Heart left ventricle (tissue), 13 donors: ENCODE measurements around the gene PNPLA1.

Experiments
- POLR2A ChIP-seq, 2 donors: fragments of 450-650 bp; IDR thresholded peaks; one replicate each; pipeline ENCODE4 v1.6.1; 2017; ENCODE audit warnings: antibody characterized with exemption in 2 of 2, mild to moderate bottlenecking in 2 of 2, moderate library complexity in 2 of 2
- TF ChIP-seq, protein P1 (sequence below), 12 donors: fragments of 200-600 bp; sonication (generic) in 4 of 12; IDR thresholded peaks; one replicate each; pipeline versions ENCODE4 v1.5.0 to v1.8.0; 2018 to 2022; ENCODE audit warnings: antibody characterized with exemption in 12 of 12, mild to moderate bottlenecking in 5 of 12
- donor health status: ischemic (EF 13 %, LVEDD 7.1; RV severe dilation, severe dysfunction).
- donor health status: DM: no; HTN: yes; CAD: no.
- donor health status: DM: no; HTN: no; CAD: no.
- donor health status: ischemic (EF 25% LVEDD 6.9; RV normal size, moderate dysfunction).
- donor health status: ischemic (EF 25% LVEDD 5.7; RV mildly dilated, moderate dysfunction).
- donor health status: ischemic (EF 35%, LVEDD 5.7; RV mildly dilated, moderate dysfunction).
- donor health status: nonischemic (EF 11% LVEDD 7.7; RV severe dilation, severe dysfunction).
- donor health status: DM: yes; HTN: yes; CAD: no.
- donor health status: PGD.
- donor health status: ischemic (EF 29% LVEDD 5.4; RV normal size, mild dysfunction).
- donor health status: nonischemic (EF 23%, LVEDD 6.1; RV moderate dilation, normal function).

DNA sequence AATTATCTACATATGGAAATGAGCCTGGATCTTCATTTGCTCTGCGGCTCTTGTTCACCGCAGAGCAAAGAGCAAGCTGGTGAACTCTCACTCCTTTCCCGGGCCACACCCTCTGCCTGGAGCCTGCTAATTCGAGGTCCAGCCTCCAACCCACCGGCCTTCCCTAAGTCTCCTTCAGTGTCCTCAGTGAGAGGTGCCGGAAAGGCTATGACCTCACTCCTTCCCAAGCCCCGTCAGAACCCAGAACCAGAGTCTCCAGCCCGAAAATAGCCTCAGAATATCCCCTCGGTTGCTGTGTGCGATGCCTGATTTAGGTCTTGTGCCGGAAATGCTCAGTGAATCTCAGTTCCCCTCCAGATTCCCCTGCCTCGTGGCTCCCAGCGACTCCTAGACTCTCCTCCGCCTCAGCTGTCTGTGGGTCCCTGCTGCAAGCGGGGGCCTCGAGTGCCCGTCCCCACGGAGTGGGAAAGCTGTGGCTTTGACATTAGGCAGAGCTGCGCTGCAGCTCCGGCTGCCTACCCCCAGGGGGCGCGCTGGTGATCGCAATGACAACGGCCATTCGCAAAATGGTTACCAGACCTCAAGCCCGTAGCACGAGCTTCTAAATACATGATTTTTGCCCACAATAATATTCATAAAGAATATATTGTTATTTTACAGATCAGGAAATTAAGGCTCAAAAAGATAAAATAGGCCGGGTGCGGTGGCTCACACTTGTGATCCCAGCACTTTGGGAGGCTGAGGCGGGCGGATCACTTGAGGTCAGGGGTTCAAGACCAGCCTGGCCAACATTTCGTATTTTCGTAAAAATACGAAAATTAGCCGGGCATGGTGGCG lies 71.0 kb downstream of the PNPLA1 start:
- TF ChIP-seq POLR2A (IDR thresholded peaks at IDR 0.05): no peak
- TF ChIP-seq, protein P1, sequence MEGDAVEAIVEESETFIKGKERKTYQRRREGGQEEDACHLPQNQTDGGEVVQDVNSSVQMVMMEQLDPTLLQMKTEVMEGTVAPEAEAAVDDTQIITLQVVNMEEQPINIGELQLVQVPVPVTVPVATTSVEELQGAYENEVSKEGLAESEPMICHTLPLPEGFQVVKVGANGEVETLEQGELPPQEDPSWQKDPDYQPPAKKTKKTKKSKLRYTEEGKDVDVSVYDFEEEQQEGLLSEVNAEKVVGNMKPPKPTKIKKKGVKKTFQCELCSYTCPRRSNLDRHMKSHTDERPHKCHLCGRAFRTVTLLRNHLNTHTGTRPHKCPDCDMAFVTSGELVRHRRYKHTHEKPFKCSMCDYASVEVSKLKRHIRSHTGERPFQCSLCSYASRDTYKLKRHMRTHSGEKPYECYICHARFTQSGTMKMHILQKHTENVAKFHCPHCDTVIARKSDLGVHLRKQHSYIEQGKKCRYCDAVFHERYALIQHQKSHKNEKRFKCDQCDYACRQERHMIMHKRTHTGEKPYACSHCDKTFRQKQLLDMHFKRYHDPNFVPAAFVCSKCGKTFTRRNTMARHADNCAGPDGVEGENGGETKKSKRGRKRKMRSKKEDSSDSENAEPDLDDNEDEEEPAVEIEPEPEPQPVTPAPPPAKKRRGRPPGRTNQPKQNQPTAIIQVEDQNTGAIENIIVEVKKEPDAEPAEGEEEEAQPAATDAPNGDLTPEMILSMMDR (IDR thresholded peaks at IDR 0.05): peak; percentile 90 to 98 (median 97)
